Stimulated activated CD4-positive, alpha-beta T cell treated with anti-CD3 and anti-CD28 coated beads, Interleukin-2, amount 100 ng/mL, for 48 hours (primary cell): ENCODE measurements around the gene ZBTB7C.

Experiments
- DNase-seq, 2 donors: peaks; one replicate each; pipeline ENCODE4 v3.0.0-alpha.2; 2020

The ZBTB7C gene

GRCh38 chr18:48028696-48029095 is 380.5 kb downstream of the ZBTB7C start:
- DNase-seq: no peak

- DNase-seq: no peak
These were observed 381.1 kb downstream of the ZBTB7C start for GRCh38 chr18:48028081-48028480.

- no peak for DNase-seq
These were observed 381.7 kb downstream of the ZBTB7C start for GRCh38 chr18:48027401-48027963.

GRCh38 chr18:48026216-48026615 is 383.0 kb downstream of the ZBTB7C start:
- DNase-seq: no peak

GRCh38 chr18:48024881-48025660 is 384.1 kb downstream of the ZBTB7C start:
- no peak for DNase-seq

GRCh38 chr18:48024009-48024512 is 385.1 kb downstream of the ZBTB7C start:
- no peak for DNase-seq

GRCh38 chr18:48023334-48024008 is 385.7 kb downstream of the ZBTB7C start:
- no peak for DNase-seq

GRCh38 chr18:48022531-48023329 is 386.5 kb downstream of the ZBTB7C start:
- DNase-seq: no peak

GRCh38 chr18:48022021-48022420 is 387.2 kb downstream of the ZBTB7C start:
- DNase-seq: no peak

GRCh38 chr18:48021273-48021914 is 387.8 kb downstream of the ZBTB7C start:
- DNase-seq: no peak

- DNase-seq: no peak
These were observed 388.6 kb downstream of the ZBTB7C start for GRCh38 chr18:48020337-48021250.

GRCh38 chr18:48019557-48020325 is 389.4 kb downstream of the ZBTB7C start:
- no peak for DNase-seq

- no peak for DNase-seq
These were observed 390.3 kb downstream of the ZBTB7C start for GRCh38 chr18:48018851-48019250.

- no peak for DNase-seq
These were observed 391.5 kb downstream of the ZBTB7C start for GRCh38 chr18:48017635-48018034.

- no peak for DNase-seq
These were observed 396.0 kb downstream of the ZBTB7C start for GRCh38 chr18:48013162-48013561.

- no peak for DNase-seq
These were observed 397.2 kb downstream of the ZBTB7C start for GRCh38 chr18:48011926-48012465.

GRCh38 chr18:48010264-48010663 is 398.9 kb downstream of the ZBTB7C start:
- no peak for DNase-seq

GRCh38 chr18:48009116-48009745 is 400.0 kb downstream of the ZBTB7C start:
- DNase-seq: no peak

- DNase-seq: peak; percentile 28 to 38
These were observed 401.1 kb downstream of the ZBTB7C start for GRCh38 chr18:48007955-48008701.
